HFF-Myc (cell line): Measurements from ENCODE around the gene ENAH.

Source experiments
- DNase-seq: peaks from one replicate; pipeline ENCODE4 v3.0.0-alpha.2; 2011; ENCODE audit warnings: low read depth; ENCODE audit errors: extremely low read depth
- H3K4me3 ChIP-seq: replicated peaks from 2 replicates; pipeline ENCODE4 v1.5.1; 2011; ENCODE audit warnings: low read depth, mild to moderate bottlenecking, control low read depth, low read length
- TF ChIP-seq, protein P1 (sequence below): IDR thresholded peaks from 2 replicates; pipeline ENCODE4 v1.5.1; 2012; ENCODE audit warnings: mild to moderate bottlenecking, low read depth, low read length, control low read depth; ENCODE audit errors: missing control alignments

Gene ENAH

DNA sequence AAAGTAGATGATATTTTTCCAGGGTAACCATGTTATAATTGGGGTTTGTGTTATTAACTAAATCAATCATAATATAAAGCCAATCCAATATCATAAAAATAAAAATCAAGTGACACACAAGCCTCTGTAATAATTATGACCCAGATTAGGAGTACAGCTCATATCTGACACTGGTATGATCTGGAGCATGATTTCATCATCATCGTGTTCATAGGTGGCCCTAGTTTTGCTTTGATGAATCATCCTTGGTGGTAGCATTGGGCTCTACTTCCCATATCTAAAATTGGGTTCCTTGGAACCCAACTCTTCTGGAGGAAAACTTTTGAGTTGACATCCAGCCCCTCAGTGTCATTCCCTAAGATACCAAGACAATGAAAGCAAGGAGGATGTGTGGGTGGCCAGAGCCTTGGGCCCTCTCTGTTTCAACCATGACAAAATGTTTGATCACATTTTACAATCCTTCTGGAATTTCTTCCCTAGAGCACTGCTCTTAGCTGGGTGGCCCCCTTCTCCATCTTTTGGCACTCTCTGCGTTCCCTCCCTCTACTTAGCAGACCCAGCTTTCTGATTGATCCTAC is 37.0 kb upstream of the ENAH start:
- TF ChIP-seq, protein P1, sequence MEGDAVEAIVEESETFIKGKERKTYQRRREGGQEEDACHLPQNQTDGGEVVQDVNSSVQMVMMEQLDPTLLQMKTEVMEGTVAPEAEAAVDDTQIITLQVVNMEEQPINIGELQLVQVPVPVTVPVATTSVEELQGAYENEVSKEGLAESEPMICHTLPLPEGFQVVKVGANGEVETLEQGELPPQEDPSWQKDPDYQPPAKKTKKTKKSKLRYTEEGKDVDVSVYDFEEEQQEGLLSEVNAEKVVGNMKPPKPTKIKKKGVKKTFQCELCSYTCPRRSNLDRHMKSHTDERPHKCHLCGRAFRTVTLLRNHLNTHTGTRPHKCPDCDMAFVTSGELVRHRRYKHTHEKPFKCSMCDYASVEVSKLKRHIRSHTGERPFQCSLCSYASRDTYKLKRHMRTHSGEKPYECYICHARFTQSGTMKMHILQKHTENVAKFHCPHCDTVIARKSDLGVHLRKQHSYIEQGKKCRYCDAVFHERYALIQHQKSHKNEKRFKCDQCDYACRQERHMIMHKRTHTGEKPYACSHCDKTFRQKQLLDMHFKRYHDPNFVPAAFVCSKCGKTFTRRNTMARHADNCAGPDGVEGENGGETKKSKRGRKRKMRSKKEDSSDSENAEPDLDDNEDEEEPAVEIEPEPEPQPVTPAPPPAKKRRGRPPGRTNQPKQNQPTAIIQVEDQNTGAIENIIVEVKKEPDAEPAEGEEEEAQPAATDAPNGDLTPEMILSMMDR, result no peak
- DNase-seq, result no peak
- no peak overlapping the region for H3K4me3 ChIP-seq

DNA sequence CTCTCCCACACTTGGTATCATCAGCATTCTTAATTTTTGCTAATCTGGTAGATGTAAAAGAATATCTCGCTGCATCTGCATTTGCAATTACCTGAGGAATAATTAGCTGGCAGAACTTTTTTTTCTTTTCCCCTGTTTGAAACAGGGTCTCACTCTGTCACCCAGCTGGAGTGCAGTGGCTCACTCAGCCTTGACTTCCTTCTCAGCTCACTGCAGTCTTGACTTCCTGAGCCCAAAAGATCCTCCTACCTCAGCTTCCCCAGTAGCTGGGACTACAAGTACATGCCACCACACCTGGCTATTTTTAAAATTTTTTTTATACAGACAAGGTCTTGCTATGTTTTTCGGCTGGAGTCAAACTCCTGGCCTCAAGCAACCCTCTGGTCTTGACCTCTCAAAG is 35.4 kb upstream of the ENAH start:
- TF ChIP-seq, protein P1, result no peak
- no peak for DNase-seq
- no peak overlapping the region for H3K4me3 ChIP-seq

DNA sequence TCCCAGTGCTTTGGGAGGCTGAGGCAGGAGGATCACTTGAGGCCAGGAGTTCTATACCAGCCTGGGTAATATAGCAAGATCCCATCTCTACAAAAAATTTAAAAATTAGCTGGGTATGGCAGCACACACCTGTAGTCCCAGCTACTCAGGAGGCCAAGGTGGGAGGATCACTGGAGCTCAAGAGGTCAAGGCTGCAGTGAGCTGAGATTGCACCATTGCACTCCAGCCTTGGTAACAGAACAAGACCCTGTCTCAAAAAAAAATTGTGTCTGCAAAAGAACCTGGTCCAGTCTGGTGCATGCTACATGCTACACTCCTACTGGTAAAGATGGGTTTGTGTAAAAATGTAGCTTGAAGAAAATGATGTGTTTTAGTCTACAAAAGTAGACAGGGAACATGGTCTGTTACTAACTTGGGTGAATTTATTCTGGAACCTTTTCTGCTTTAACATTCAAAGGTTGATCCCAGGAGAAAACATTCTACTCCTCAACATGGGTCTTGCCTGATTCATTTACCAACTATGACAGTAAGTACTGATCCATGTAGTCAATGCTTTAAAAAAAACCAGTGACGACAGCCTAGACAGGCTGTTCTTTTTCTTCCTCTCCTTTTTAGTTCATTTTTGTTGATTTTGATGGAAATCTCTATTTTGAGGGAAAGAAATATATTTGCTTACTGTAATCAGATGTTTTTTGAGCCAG is 32.7 kb upstream of the ENAH start:
- DNase-seq, result no peak
- H3K4me3 ChIP-seq, result no peak overlapping the region
- TF ChIP-seq, protein P1, result no peak

DNA sequence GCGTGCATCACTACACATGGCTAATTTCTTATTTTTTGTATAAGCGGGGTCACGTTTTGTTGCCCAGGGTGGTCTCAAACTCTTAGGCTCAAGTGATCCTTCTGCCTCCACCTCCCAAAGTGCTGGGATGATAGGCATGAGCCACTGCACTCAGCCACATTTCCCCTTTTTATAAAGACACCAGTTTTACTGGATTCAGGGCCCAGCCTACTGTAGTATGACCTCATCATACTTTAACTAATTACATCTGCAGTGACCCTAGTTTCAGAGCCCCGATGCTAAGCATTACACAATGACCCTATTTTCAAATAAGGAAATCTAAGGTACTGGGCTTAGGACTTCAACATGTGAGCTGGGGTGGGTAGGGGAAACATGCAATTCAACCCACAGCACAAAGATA is 31.8 kb upstream of the ENAH start:
- DNase-seq, result no peak
- TF ChIP-seq, protein P1, result no peak
- H3K4me3 ChIP-seq, result no peak overlapping the region

DNA sequence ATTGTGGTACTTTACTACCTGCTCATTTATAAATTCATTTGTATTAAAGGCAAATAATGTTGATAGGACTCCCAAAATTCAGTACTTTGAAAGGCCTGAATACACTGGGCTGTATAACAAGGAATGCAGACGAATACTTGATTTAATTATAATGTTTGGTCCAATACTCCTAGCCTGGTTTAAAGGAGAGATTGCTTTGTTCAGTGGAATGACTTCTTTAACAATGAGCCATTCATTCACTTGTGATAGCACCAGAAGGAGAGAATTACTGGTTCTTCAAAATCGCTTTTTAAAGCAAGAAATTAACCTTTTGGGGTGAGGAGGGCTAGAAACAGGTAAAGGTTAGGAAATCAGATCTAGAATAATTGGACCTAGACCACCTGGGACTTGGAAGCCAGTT is 28.3 kb upstream of the ENAH start:
- DNase-seq, result no peak
- TF ChIP-seq, protein P1, result no peak
- no peak overlapping the region for H3K4me3 ChIP-seq

DNA sequence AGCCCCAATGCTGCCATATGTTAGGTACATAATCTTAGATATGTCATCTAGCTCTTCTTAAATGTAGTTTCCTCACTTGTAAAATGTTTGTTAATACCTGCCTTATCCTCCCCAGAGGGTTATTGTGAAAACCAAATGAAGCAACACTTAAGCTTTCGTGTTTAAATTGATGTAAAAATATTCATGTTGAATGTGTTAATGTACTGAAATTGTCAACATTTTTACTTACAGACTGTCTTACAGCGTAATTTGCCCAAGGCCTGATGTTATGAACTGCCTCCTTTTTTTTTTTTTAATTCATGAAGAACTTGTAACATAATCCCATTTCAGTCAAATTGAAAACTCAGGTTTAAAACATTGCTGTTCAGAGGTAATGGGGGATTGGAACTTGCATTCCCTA is 25.6 kb upstream of the ENAH start:
- TF ChIP-seq, protein P1, result no peak
- DNase-seq, result no peak
- no peak overlapping the region for H3K4me3 ChIP-seq
